ENCODE results near the gene CAMTA1. TPM values are rescaled to one million over a fixed set of nuclear protein-coding genes. Genes with fewer than 3 reads are reported as not detected.

CAMTA1 gene
- total RNA-seq, 2 donors from 2014 or later, result 105 to 113 TPM

DNA sequence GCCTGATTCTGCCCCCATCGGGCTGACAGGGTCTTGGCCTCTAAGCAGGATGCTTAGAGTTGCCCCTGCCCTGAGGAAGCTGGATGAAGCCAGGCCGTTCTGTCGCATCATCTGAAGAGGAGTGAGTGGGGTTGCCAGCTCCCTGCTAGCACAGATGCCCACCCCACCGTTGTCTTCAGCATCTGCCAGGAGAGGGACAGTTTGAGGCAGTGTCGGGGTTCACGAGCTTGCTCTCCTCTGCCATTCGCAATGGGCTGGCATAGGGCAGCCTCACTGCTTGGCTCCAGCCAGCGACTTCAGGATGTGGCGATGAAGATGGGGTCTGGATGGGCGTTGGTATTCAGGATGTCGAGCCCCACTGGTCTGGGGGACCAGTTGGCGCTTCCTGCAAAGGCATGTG, 840.1 kb downstream of the CAMTA1 start:
- DNase-seq (ENCODE audit: low spot score) (no peak), ATAC-seq (ENCODE audit: insufficient number of reproducible peaks, low FRiP score, low read depth) (no peak)
- no peak for TF ChIP-seq CTCF (IDR thresholded peaks at IDR 0.05)
- Histone ChIP-seq H3K27me3 (replicated peaks; ENCODE audit: insufficient read depth) (no peaks in the 10 kb centered on the region), H3K4me1 (ENCODE audit: control insufficient read depth in 1 of 2, low read depth in 2 of 2) (no peaks in the 10 kb centered on the region), H3K36me3 (no peaks in the 10 kb centered on the region), H3K9me3 (no peaks in the 10 kb centered on the region), H3K4me3 (no peak overlapping the region), H3K27ac (no peak overlapping the region)

- no peak for TF ChIP-seq CTCF (IDR thresholded peaks at IDR 0.05)
- Histone ChIP-seq H3K9me3 (no peaks in the 10 kb centered on the region), H3K36me3 (no peaks in the 10 kb centered on the region), H3K4me1 (ENCODE audit: control insufficient read depth in 1 of 2, low read depth in 2 of 2) (no peaks in the 10 kb centered on the region), H3K27ac (no peak overlapping the region), H3K4me3 (no peak overlapping the region), H3K27me3 (replicated peaks; ENCODE audit: insufficient read depth) (no peaks in the 10 kb centered on the region)
- DNase-seq (ENCODE audit: low spot score) (no peak), ATAC-seq (ENCODE audit: insufficient number of reproducible peaks, low FRiP score, low read depth) (no peak)
Measured at GRCh38 chr1:7628273-7628672, 843.0 kb downstream of the CAMTA1 start.

GRCh38 chr1:7629011-7629410, 843.8 kb downstream of the CAMTA1 start:
- DNase-seq (ENCODE audit: low spot score) (no peak), ATAC-seq (ENCODE audit: insufficient number of reproducible peaks, low FRiP score, low read depth) (no peak)
- Histone ChIP-seq H3K36me3 (no peaks in the 10 kb centered on the region), H3K27ac (no peak overlapping the region), H3K4me1 (ENCODE audit: control insufficient read depth in 1 of 2, low read depth in 2 of 2) (no peaks in the 10 kb centered on the region), H3K9me3 (no peaks in the 10 kb centered on the region), H3K4me3 (no peak overlapping the region), H3K27me3 (replicated peaks; ENCODE audit: insufficient read depth) (no peaks in the 10 kb centered on the region)
- TF ChIP-seq CTCF (IDR thresholded peaks at IDR 0.05), result no peak

DNA sequence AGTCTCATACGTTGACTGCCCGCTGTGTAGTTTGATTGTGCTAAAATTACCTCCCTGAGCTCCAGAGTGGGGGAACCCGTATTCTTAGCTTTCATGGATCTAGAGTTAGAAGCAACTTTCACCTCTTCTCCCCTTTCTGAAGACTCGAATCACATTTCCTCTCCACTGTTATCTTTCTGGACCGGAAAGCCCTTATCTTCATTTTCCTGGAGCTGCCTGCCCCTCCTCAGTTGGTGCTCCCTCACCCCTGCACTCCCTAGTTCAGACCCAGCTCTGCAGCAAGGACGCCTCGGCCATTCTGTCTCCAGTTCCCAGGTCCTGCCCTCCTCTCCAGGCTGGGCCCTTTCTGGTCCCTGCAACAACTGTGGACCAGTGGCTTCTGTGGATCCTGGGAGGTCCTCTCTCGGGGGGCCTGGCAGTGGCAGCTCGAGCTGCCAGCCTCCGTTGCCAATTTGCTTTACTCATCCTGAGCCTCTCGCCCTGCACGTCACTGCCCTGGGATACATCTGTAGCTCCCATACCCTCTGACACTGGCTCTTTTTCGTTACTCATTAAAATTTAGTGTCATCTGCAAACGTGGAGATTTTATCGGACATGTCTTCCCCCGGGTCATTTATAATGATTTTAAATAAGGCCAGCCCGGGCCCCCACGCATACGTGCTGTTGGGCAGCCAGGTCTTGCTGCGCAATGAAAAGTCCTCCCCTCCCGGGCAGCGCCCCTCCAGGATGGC, 844.4 kb downstream of the CAMTA1 start:
- Histone ChIP-seq H3K4me1 (ENCODE audit: control insufficient read depth in 1 of 2, low read depth in 2 of 2) (no peaks in the 10 kb centered on the region), H3K36me3 (no peaks in the 10 kb centered on the region), H3K4me3 (no peak overlapping the region), H3K9me3 (no peaks in the 10 kb centered on the region), H3K27me3 (replicated peaks; ENCODE audit: insufficient read depth) (no peaks in the 10 kb centered on the region), H3K27ac (no peak overlapping the region)
- DNase-seq (ENCODE audit: low spot score), result no peak
- TF ChIP-seq CTCF (IDR thresholded peaks at IDR 0.05), result no peak
- no peak for ATAC-seq (ENCODE audit: insufficient number of reproducible peaks, low FRiP score, low read depth)

DNA sequence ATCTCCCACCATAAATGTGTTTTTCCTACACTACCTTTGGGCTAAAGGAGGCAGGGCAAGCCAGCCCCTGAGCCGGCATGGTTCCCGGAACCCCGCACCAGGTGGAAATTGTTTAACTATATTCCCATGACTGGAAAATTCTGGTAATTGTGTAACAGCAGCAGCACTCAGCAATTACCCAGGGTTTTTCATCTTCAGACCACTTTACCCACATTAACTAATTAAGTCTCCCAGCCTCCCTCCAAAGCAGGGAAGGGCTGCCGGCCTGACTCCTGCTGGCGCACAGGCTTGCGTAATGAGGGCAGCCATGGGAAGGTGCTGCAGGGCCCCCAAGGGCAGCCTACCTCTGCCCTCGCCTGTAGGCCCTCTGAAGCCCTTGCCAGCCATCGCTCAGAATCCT, 845.1 kb downstream of the CAMTA1 start:
- ATAC-seq (ENCODE audit: insufficient number of reproducible peaks, low FRiP score, low read depth) (no peak), DNase-seq (ENCODE audit: low spot score) (no peak)
- no peak for TF ChIP-seq CTCF (IDR thresholded peaks at IDR 0.05)
- no peaks in the 10 kb centered on the region for H3K36me3 ChIP-seq
- H3K4me1 ChIP-seq (ENCODE audit: control insufficient read depth in 1 of 2, low read depth in 2 of 2), result no peaks in the 10 kb centered on the region
- H3K4me3 ChIP-seq, result no peak overlapping the region
- H3K27me3 ChIP-seq (replicated peaks; ENCODE audit: insufficient read depth), result no peaks in the 10 kb centered on the region
- H3K27ac ChIP-seq, result no peak overlapping the region
- no peaks in the 10 kb centered on the region for H3K9me3 ChIP-seq
